ENCODE measurements around the gene CHN2. TPM values are rescaled to one million over a fixed set of nuclear protein-coding genes. Genes with fewer than 3 reads are reported as not detected.

Gene CHN2
- total RNA-seq, 1 experiment from 2014 or later, result 5.0 TPM

DNA sequence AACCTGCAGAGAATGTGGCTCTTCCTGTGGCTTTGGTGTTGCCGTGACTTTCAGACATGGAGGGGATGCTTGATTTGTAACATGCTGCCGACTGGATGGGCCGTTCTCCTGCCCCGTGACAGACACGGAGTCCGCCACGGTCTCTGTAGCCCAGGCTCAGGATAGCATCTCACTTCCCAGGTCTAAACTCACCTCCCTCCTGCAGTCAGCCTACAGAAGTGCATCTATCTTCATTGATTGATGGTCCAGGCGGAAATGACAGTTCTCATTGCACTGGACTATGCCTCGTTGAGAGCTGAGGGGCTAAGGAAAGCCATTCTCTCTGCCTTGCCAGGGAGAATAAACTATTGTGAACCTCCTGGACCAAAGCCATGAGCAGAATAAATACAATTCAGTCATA lies 77.5 kb downstream of the CHN2 start (continued):
- TF ChIP-seq, protein P1, sequence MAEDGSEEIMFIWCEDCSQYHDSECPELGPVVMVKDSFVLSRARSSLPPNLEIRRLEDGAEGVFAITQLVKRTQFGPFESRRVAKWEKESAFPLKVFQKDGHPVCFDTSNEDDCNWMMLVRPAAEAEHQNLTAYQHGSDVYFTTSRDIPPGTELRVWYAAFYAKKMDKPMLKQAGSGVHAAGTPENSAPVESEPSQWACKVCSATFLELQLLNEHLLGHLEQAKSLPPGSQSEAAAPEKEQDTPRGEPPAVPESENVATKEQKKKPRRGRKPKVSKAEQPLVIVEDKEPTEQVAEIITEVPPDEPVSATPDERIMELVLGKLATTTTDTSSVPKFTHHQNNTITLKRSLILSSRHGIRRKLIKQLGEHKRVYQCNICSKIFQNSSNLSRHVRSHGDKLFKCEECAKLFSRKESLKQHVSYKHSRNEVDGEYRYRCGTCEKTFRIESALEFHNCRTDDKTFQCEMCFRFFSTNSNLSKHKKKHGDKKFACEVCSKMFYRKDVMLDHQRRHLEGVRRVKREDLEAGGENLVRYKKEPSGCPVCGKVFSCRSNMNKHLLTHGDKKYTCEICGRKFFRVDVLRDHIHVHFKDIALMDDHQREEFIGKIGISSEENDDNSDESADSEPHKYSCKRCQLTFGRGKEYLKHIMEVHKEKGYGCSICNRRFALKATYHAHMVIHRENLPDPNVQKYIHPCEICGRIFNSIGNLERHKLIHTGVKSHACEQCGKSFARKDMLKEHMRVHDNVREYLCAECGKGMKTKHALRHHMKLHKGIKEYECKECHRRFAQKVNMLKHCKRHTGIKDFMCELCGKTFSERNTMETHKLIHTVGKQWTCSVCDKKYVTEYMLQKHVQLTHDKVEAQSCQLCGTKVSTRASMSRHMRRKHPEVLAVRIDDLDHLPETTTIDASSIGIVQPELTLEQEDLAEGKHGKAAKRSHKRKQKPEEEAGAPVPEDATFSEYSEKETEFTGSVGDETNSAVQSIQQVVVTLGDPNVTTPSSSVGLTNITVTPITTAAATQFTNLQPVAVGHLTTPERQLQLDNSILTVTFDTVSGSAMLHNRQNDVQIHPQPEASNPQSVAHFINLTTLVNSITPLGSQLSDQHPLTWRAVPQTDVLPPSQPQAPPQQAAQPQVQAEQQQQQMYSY (CRISPR knock-in tag; IDR thresholded peaks at IDR 0.05), result no peak
- TF ChIP-seq ZNF219 (CRISPR knock-in tag; IDR thresholded peaks at IDR 0.05; ENCODE audit: borderline replicate concordance), result no peak

DNA sequence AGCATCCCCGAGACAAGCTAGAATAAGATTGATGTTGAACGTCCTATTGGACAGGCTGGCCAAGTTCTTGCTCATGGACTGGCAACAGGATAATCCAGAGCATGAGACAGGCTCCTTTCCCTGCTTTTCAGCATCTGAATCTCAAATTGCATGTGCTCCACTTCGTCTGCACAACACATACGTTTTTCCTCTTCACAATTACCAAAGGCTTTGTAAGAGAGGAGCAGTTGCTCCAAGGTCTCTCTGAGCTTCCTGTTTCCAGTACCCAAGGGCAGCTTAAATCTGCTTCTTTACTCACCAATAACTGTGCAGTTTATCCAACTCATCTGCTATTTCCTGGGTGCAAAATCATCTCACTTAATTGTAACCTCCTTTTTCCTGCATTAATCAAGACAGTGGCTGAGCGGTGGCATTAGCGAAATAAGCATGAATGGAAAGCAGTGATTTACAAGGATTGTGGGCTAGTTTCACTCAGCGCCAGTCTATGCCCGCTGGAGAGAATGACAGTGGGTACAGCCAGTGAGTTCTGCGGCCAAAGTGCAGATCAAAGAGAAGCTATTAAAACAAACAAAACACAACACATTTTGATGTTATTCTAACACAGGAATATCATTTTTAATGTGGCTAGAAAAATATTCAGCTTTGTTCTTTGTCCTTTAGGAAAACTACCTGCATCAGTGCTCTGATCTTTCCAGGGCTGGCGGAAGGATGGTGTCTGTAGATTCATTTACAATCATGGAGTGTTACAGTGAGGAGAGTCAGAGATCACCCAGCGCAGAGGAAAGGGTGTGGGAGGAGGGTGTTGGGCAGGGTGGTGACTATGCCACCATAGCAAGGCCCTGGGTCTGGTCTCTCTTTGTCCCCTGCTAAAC lies 79.8 kb downstream of the CHN2 start:
- peaks cover under 1% of the 10 kb centered on the region for H3K9me3 Mint-ChIP-seq
- TF ChIP-seq, protein P2, sequence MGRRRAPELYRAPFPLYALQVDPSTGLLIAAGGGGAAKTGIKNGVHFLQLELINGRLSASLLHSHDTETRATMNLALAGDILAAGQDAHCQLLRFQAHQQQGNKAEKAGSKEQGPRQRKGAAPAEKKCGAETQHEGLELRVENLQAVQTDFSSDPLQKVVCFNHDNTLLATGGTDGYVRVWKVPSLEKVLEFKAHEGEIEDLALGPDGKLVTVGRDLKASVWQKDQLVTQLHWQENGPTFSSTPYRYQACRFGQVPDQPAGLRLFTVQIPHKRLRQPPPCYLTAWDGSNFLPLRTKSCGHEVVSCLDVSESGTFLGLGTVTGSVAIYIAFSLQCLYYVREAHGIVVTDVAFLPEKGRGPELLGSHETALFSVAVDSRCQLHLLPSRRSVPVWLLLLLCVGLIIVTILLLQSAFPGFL (CRISPR knock-in tag; IDR thresholded peaks at IDR 0.05; ENCODE audit: borderline replicate concordance), result no peak
- TF ChIP-seq, protein P3, sequence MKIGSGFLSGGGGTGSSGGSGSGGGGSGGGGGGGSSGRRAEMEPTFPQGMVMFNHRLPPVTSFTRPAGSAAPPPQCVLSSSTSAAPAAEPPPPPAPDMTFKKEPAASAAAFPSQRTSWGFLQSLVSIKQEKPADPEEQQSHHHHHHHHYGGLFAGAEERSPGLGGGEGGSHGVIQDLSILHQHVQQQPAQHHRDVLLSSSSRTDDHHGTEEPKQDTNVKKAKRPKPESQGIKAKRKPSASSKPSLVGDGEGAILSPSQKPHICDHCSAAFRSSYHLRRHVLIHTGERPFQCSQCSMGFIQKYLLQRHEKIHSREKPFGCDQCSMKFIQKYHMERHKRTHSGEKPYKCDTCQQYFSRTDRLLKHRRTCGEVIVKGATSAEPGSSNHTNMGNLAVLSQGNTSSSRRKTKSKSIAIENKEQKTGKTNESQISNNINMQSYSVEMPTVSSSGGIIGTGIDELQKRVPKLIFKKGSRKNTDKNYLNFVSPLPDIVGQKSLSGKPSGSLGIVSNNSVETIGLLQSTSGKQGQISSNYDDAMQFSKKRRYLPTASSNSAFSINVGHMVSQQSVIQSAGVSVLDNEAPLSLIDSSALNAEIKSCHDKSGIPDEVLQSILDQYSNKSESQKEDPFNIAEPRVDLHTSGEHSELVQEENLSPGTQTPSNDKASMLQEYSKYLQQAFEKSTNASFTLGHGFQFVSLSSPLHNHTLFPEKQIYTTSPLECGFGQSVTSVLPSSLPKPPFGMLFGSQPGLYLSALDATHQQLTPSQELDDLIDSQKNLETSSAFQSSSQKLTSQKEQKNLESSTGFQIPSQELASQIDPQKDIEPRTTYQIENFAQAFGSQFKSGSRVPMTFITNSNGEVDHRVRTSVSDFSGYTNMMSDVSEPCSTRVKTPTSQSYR (CRISPR knock-in tag; IDR thresholded peaks at IDR 0.05), result no peak
- TF ChIP-seq, protein P4, sequence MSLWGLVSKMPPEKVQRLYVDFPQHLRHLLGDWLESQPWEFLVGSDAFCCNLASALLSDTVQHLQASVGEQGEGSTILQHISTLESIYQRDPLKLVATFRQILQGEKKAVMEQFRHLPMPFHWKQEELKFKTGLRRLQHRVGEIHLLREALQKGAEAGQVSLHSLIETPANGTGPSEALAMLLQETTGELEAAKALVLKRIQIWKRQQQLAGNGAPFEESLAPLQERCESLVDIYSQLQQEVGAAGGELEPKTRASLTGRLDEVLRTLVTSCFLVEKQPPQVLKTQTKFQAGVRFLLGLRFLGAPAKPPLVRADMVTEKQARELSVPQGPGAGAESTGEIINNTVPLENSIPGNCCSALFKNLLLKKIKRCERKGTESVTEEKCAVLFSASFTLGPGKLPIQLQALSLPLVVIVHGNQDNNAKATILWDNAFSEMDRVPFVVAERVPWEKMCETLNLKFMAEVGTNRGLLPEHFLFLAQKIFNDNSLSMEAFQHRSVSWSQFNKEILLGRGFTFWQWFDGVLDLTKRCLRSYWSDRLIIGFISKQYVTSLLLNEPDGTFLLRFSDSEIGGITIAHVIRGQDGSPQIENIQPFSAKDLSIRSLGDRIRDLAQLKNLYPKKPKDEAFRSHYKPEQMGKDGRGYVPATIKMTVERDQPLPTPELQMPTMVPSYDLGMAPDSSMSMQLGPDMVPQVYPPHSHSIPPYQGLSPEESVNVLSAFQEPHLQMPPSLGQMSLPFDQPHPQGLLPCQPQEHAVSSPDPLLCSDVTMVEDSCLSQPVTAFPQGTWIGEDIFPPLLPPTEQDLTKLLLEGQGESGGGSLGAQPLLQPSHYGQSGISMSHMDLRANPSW (CRISPR knock-in tag; conservative IDR thresholded peaks at IDR 0.05; ENCODE audit: low read depth), result no peak
- TF ChIP-seq SMAD3 (CRISPR knock-in tag; IDR thresholded peaks at IDR 0.05; ENCODE audit: borderline replicate concordance) (no peak), GABPB1 (CRISPR knock-in tag; IDR thresholded peaks at IDR 0.05) (no peak), NFE2L1 (CRISPR knock-in tag; IDR thresholded peaks at IDR 0.05) (no peak), FOXP1 (CRISPR knock-in tag; IDR thresholded peaks at IDR 0.05; ENCODE audit: borderline replicate concordance) (no peak), ZNF416 (CRISPR knock-in tag; IDR thresholded peaks at IDR 0.05) (no peak), KAT7 (CRISPR knock-in tag; IDR thresholded peaks at IDR 0.05; ENCODE audit: borderline replicate concordance) (no peak), GTF2I (CRISPR knock-in tag; conservative IDR thresholded peaks at IDR 0.05) (no peak), ELF4 (CRISPR knock-in tag; IDR thresholded peaks at IDR 0.05; ENCODE audit: low read depth) (no peak), ZNF121 (CRISPR knock-in tag; IDR thresholded peaks at IDR 0.05) (no peak), ZNF423 (CRISPR knock-in tag; IDR thresholded peaks at IDR 0.05) (no peak), IRF2 (CRISPR knock-in tag; IDR thresholded peaks at IDR 0.05; ENCODE audit: borderline replicate concordance, low read depth) (no peak), TEAD1 (CRISPR knock-in tag; IDR thresholded peaks at IDR 0.05) (no peak)
- TF ChIP-seq, protein P5, sequence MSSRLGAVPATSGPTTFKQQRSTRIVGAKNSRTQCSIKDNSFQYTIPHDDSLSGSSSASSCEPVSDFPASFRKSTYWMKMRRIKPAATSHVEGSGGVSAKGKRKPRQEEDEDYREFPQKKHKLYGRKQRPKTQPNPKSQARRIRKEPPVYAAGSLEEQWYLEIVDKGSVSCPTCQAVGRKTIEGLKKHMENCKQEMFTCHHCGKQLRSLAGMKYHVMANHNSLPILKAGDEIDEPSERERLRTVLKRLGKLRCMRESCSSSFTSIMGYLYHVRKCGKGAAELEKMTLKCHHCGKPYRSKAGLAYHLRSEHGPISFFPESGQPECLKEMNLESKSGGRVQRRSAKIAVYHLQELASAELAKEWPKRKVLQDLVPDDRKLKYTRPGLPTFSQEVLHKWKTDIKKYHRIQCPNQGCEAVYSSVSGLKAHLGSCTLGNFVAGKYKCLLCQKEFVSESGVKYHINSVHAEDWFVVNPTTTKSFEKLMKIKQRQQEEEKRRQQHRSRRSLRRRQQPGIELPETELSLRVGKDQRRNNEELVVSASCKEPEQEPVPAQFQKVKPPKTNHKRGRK (CRISPR knock-in tag; IDR thresholded peaks at IDR 0.05; ENCODE audit: borderline replicate concordance), result no peak
- TF ChIP-seq, protein P6, sequence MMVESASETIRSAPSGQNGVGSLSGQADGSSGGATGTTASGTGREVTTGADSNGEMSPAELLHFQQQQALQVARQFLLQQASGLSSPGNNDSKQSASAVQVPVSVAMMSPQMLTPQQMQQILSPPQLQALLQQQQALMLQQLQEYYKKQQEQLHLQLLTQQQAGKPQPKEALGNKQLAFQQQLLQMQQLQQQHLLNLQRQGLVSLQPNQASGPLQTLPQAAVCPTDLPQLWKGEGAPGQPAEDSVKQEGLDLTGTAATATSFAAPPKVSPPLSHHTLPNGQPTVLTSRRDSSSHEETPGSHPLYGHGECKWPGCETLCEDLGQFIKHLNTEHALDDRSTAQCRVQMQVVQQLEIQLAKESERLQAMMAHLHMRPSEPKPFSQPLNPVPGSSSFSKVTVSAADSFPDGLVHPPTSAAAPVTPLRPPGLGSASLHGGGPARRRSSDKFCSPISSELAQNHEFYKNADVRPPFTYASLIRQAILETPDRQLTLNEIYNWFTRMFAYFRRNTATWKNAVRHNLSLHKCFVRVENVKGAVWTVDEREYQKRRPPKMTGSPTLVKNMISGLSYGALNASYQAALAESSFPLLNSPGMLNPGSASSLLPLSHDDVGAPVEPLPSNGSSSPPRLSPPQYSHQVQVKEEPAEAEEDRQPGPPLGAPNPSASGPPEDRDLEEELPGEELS (CRISPR knock-in tag; IDR thresholded peaks at IDR 0.05), result no peak
- ATAC-seq, result no peak
- no peak overlapping the region for H3K4me3 Mint-ChIP-seq
- no peak for DNase-seq (ENCODE audit: low spot score)
- ChIA-PET CTCF (interaction anchor here (0.9 to 1.0 kb wide), 2 partner anchors 9 to 85 kb away, joined by 3 to 7 read pairs; no protein-coding TSS in a partner anchor), POLR2A (no interaction called here)
- H3K36me3 Mint-ChIP-seq, result no peaks in the 10 kb centered on the region
- H3K27me3 Mint-ChIP-seq (ENCODE audit: low read depth), result no peaks in the 10 kb centered on the region
- H3K4me1 Mint-ChIP-seq, result peaks cover 51% of the 10 kb centered on the region
- no peak overlapping the region for H3K27ac Mint-ChIP-seq

Data from WTC11 (cell line).